Activated CD4-positive, alpha-beta T cell treated with anti-CD3 and anti-CD28 coated beads, Interleukin-2, amount 50 U/mL, for 16 hours (primary cell): Measurements from ENCODE around the gene ST3GAL5.
"Not testable (repeated sequence)": the region's sequence is repeated elsewhere in the genome, so short reads cannot be mapped to it uniquely, and the experiment has no call there.

Experiments used
- DNase-seq: peaks from one replicate; pipeline ENCODE4 v3.0.0-alpha.2; 2020

ST3GAL5 gene

GRCh38 chr2:85915606-85916303 lies 27.0 kb upstream of the ST3GAL5 start:
- no peak for DNase-seq

- DNase-seq = no peak
Measured at GRCh38 chr2:85914922-85915321, 26.1 kb upstream of the ST3GAL5 start.

GRCh38 chr2:85913884-85914881 lies 25.4 kb upstream of the ST3GAL5 start:
- no peak for DNase-seq

GRCh38 chr2:85911814-85912692 lies 23.3 kb upstream of the ST3GAL5 start:
- DNase-seq = no peak

GRCh38 chr2:85911097-85911496 lies 22.3 kb upstream of the ST3GAL5 start:
- no peak for DNase-seq

GRCh38 chr2:85909005-85909404 lies 20.2 kb upstream of the ST3GAL5 start:
- no peak for DNase-seq

- no peak for DNase-seq
Measured at GRCh38 chr2:85908506-85908905, 19.7 kb upstream of the ST3GAL5 start.

GRCh38 chr2:85907671-85908157 lies 18.9 kb upstream of the ST3GAL5 start:
- DNase-seq = no peak

GRCh38 chr2:85906748-85907147 lies 18.0 kb upstream of the ST3GAL5 start:
- DNase-seq = no peak

GRCh38 chr2:85905891-85906290 lies 17.1 kb upstream of the ST3GAL5 start:
- DNase-seq = no peak

GRCh38 chr2:85905187-85905666 lies 16.4 kb upstream of the ST3GAL5 start:
- no peak for DNase-seq

- DNase-seq = no peak
Measured at GRCh38 chr2:85903849-85904248, 15.1 kb upstream of the ST3GAL5 start.

- DNase-seq = no peak
Measured at GRCh38 chr2:85902496-85902895, 13.7 kb upstream of the ST3GAL5 start.

- no peak for DNase-seq
Measured at GRCh38 chr2:85901155-85901554, 12.4 kb upstream of the ST3GAL5 start.

GRCh38 chr2:85900366-85900765 lies 11.6 kb upstream of the ST3GAL5 start:
- no peak for DNase-seq

- DNase-seq = no peak
Measured at GRCh38 chr2:85899849-85900248, 11.1 kb upstream of the ST3GAL5 start.

GRCh38 chr2:85899284-85899683 lies 10.5 kb upstream of the ST3GAL5 start:
- DNase-seq = no peak

- DNase-seq = no peak
Measured at GRCh38 chr2:85898881-85899280, 10.1 kb upstream of the ST3GAL5 start.

- not testable (repeated sequence) for DNase-seq
Measured at GRCh38 chr2:85894554-85895278, 5.9 kb upstream of the ST3GAL5 start.

GRCh38 chr2:85893428-85894258 lies 4.9 kb upstream of the ST3GAL5 start:
- DNase-seq = no peak
